ENCODE measurements around the gene P2RY6. TPM values are rescaled to one million over a fixed set of nuclear protein-coding genes. Genes with fewer than 3 reads are reported as not detected.

The P2RY6 gene
- total and polyA plus RNA-seq, 2 of the 8 experiments (the other 6 are each of a cell fraction or from before 2014, with no cell fraction given) = 0.15 TPM; not detected in 1

- WGBS, 2 experiments (ENCODE audit: extremely low coverage in 1 of 2, insufficient coverage in 1 of 2, insufficient read length in 1 of 2, insufficient replicate concordance in 2 of 2, low coverage in 1 of 2, low lambda C conversion rate in 2 of 2, missing lambda C conversion rate in 1 of 2) = 73% methylated on average over 8 of the region's 10 CpGs; no CpG with 5 or more reads in 1 of the 2 experiments
- H3K9me3 ChIP-seq (ENCODE audit: insufficient read depth in 2 of 2, low read depth in 1 of 2, low read length in 1 of 2) = no peaks in the 10 kb centered on the region
- no peak overlapping the region for H2AFZ ChIP-seq (ENCODE audit: low read length)
- H4K91ac ChIP-seq (replicated peaks; ENCODE audit: insufficient read length, low read length) = no peak overlapping the region
- no peak overlapping the region for H2BK5ac ChIP-seq (ENCODE audit: low read depth, low read length)
- H2BK120ac ChIP-seq (replicated peaks; ENCODE audit: low read depth, low read length) = no peak overlapping the region
- CTCF ChIA-PET (ENCODE audit: partially characterized antibody) = interaction anchor here (0.6 to 59.1 kb wide), 5 partner anchors 4 to 165 kb away, joined by 3 to 1456 read pairs (median 13); partner anchors contain the start of gene RELT
- H3K4me1 ChIP-seq (replicated peaks in 1 of 4; ENCODE audit: control insufficient read depth in 3 of 4, insufficient read depth in 4 of 4, low read length in 3 of 4) = peaks cover 0 to 9% (median 8%) of the 10 kb centered on the region in 4 experiments; a peak in 6 of 7 replicates
- H3K27ac ChIP-seq (ENCODE audit: low read depth, low read length) = no peak overlapping the region
- H3K23me2 ChIP-seq (ENCODE audit: low read depth, low read length) = peaks cover 3% of the 10 kb centered on the region
- H3K23ac ChIP-seq (ENCODE audit: insufficient read length) = no peak overlapping the region
- H3K4me2 ChIP-seq (ENCODE audit: insufficient read depth in 1 of 2, low read depth in 2 of 2, low read length in 2 of 2) = no peak overlapping the region
- POLR2A ChIA-PET (ENCODE audit: partially characterized antibody) = interaction anchor here (0.9 kb wide), 1 partner anchor 11 kb away, joined by 3 read pairs; no protein-coding TSS in a partner anchor
- H3K18ac ChIP-seq (ENCODE audit: extremely low read depth, low read length) = no peak overlapping the region
- H2BK20ac ChIP-seq (ENCODE audit: low read length) = no peak overlapping the region
- DNase-seq (ENCODE audit: low read depth in 1 of 2, low spot score in 2 of 2) (no peak), FAIRE-seq (no peak)
- no peaks in the 10 kb centered on the region for H3K79me2 ChIP-seq (ENCODE audit: control insufficient read depth in 1 of 2, insufficient read depth in 2 of 2, low read length in 2 of 2)
- H3K4ac ChIP-seq (replicated peaks; ENCODE audit: insufficient read length, low read depth, low read length) = no peak overlapping the region
- H3K9ac ChIP-seq (replicated peaks in 1 of 4; ENCODE audit: extremely low read depth in 1 of 4, low read depth in 3 of 4, low read length in 3 of 4) = no peak overlapping the region
- H4K5ac ChIP-seq (ENCODE audit: insufficient read length, low read depth, low read length) = no peak overlapping the region
- no peak overlapping the region for H3K14ac ChIP-seq (ENCODE audit: insufficient read length)
- no peak overlapping the region for H2BK12ac ChIP-seq (ENCODE audit: low read depth, low read length)
- H3K4me3 ChIP-seq (ENCODE audit: extremely low read depth in 1 of 4, insufficient read depth in 2 of 4, low read depth in 3 of 4, low read length in 4 of 4) = no peak overlapping the region
- H4K8ac ChIP-seq (ENCODE audit: extremely low read depth, insufficient read depth, low read length) = no peak overlapping the region; the same call in 1 of the 2 replicates
- H2BK15ac ChIP-seq (ENCODE audit: low read length) = 0 out of 2 replicates have a peak overlapping the region, but pooled peaks have one; percentile 31
- peaks cover 13 to 40% of the 10 kb centered on the region in 2 experiments for H4K20me1 ChIP-seq (replicated peaks in 1 of 2; ENCODE audit: control insufficient read depth in 1 of 2, insufficient read depth in 2 of 2, low read length in 2 of 2)
- no peak overlapping the region for H3K56ac ChIP-seq (replicated peaks; ENCODE audit: insufficient read length, low read depth, low read length)
- H3K79me1 ChIP-seq (ENCODE audit: low read depth, low read length) = peaks cover 5% of the 10 kb centered on the region; the same call in 1 of the 2 replicates
- no peak for TF ChIP-seq ATF2 (IDR thresholded peaks at IDR 0.05; ENCODE audit: low read length)
- peak; percentile 41; the same call in 1 of the 2 replicates for TF ChIP-seq MAX (IDR thresholded peaks at IDR 0.05)
- peaks cover 7 to 26% (median 24%) of the 10 kb centered on the region in 4 experiments; a peak in 6 of 7 replicates for H3K27me3 ChIP-seq (replicated peaks in 1 of 4; ENCODE audit: control insufficient read depth in 3 of 4, extremely low read depth in 1 of 4, insufficient read depth in 3 of 4, low read length in 3 of 4)
- no peak overlapping the region for H2AK5ac ChIP-seq (ENCODE audit: low read depth, low read length)
- H3K36me3 ChIP-seq (ENCODE audit: control insufficient read depth in 2 of 4, insufficient read depth in 4 of 4, low read length in 3 of 4) = no peaks in the 10 kb centered on the region
These were observed 74.2 kb downstream of the P2RY6 start for GRCh38 chr11:73346186-73346935.

Data from H1 (cell line).